H1 (cell line): ENCODE data around the gene PAIP2B. TPM values are rescaled to one million over a fixed set of nuclear protein-coding genes. Genes with fewer than 3 reads are reported as not detected.

Experiments used
- ATF2 ChIP-seq: IDR thresholded peaks from 2 replicates; pipeline ENCODE4 v1.6.1; 2012; ENCODE audit warnings: low read length, inconsistent platforms
- BACH1 ChIP-seq: IDR thresholded peaks from 2 replicates; pipeline ENCODE4 v1.6.1; 2012; ENCODE audit warnings: low read length, improper control_type of control experiment
- CHD7 ChIP-seq: fragments of 300-600 bp; sonication (generic); IDR thresholded peaks from 2 replicates; pipeline ENCODE4 v1.7.1; 2012; ENCODE audit warnings: low read length, moderate library complexity, mild to moderate bottlenecking, inconsistent platforms; ENCODE audit not compliant: insufficient replicate concordance
- EP300 ChIP-seq, 2 experiments: IDR thresholded peaks; 1 replicate in 1 of 2; 2 replicates in 1 of 2; pipeline ENCODE4 v1.6.1; 2011 to 2012; ENCODE audit warnings: low read depth in 2 of 2, low read length in 2 of 2, mild to moderate bottlenecking in 2 of 2, borderline replicate concordance in 1 of 2, inconsistent platforms in 1 of 2, moderate library complexity in 1 of 2
- FOSL1 ChIP-seq: IDR thresholded peaks from 2 replicates; pipeline ENCODE4 v1.6.1; 2011; ENCODE audit warnings: mild to moderate bottlenecking, low read depth, low read length, moderate library complexity; ENCODE audit not compliant: insufficient read depth
- SP1 ChIP-seq: IDR thresholded peaks from 2 replicates; pipeline ENCODE4 v1.6.1; 2011; ENCODE audit warnings: low read depth, low read length
- TAF1 ChIP-seq: IDR thresholded peaks from 2 replicates; pipeline ENCODE4 v1.6.1; 2011; ENCODE audit warnings: mild to moderate bottlenecking, low read depth, low read length
- TBP ChIP-seq: IDR thresholded peaks from 2 replicates; pipeline ENCODE4 v1.6.1; 2011; ENCODE audit warnings: low read depth, low read length, improper control_type of control experiment
- YY1 ChIP-seq: IDR thresholded peaks from 2 replicates; pipeline ENCODE4 v1.6.1; 2011; ENCODE audit warnings: low read depth, mild to moderate bottlenecking, low read length
- polyA plus RNA-seq, 7 experiments: library from polyadenylated mRNA; depleted of rRNA in 3 of 7; stranded (reverse) in 5 of 7; unstranded in 2 of 7; fragments of >200 nt in 5 of 7; fragments of 200-250 nt in 2 of 7; gene quantifications; 1 replicate in 5 of 7; 2 replicates in 1 of 7; 4 replicates in 1 of 7; pipeline versions ENCODE4 v1.2.1 to v1.2.3, GENCODE V29; 2011 to 2013; ENCODE audit warnings: missing spikeins in 2 of 7, mixed read lengths in 2 of 7
- total RNA-seq: library from RNA; stranded (reverse); fragmentation: NEBNext Ultra II Directional; extraction: Animal tissue kit (Norgen Biotek cat#: 25700); gene quantifications from 2 replicates; pipeline ENCODE4 v1.2.1, GENCODE V29; 2021

The PAIP2B gene
- total and polyA plus RNA-seq, 2 of the 8 experiments (the other 6 are each of a cell fraction or from before 2014, with no cell fraction given) = 8.4 to 31.3 TPM

GRCh38 chr2:71226965-71227560 is at the start of gene PAIP2B (continued):
- TF ChIP-seq CHD7 (no peak), FOSL1 (no peak), EP300 (IDR thresholded peaks at IDR 0.05; ENCODE audit: borderline replicate concordance in 1 of 2, low read depth in 2 of 2, low read length in 2 of 2) (peak in 1 of 2 experiments; percentile 25; a peak in 1 of 3 replicates), BACH1 (peak; percentile 64; the same call in 1 of the 2 replicates), ATF2 (no peak), TAF1 (peak; percentile 65; the same call in 1 of the 2 replicates), YY1 (no peak), SP1 (peak; percentile 99), TBP (peak; percentile 85)
